LNCaP clone FGC (cell line): ENCODE measurements around the gene DDC.

Experiments used
- DNase-seq: peaks from one replicate; pipeline ENCODE4 v3.0.0-alpha.2; 2011; ENCODE audit warnings: low read depth
- H3K4me3 ChIP-seq: 2 replicates; pipeline ENCODE4 v1.5.1; 2011; ENCODE audit warnings: mild to moderate bottlenecking, low read depth, low read length, control low read depth
- TF ChIP-seq, protein P1 (sequence below): IDR thresholded peaks from 2 replicates; pipeline ENCODE4 v1.5.1; 2012; ENCODE audit warnings: mild to moderate bottlenecking; ENCODE audit not compliant: control insufficient read depth, insufficient read depth; ENCODE audit errors: extremely low read depth

Gene DDC

DNA sequence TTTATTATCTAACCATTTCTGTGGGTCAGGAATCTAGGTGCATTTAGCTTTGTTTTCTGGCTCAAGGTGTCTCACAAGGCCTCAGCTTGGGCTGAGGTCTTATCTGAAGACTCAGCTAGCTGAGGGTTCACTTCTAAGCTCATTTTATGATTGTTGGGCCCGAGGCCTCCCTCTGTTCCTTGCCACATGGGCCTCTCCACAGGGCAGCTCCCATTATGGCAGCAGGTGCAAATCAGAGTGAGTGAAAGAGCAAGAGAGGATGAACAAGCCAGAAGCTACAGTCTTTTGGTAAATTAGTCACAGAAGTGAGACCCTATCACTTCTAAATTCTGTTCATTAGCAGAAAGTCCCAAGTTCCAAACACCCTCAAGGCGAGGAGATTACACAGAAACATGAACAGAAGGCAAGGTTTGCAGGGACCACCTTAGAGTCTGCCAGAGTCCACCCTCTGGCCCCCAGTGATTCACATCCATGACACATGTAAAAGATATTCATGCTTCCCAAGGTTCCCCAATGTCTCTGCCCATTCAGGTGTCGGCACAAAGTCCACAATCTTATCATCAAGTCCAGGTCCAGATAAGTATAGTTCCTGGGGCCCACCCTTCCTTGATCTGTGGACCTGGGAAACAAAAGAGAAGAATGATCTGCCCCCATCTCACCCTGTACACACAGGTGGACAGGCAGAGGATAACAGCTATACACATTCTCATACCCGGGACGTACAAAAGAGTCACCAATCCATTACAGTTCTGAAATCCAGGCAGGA is 138.7 kb downstream of the DDC start:
- no peak overlapping the region for H3K4me3 ChIP-seq
- TF ChIP-seq, protein P1, sequence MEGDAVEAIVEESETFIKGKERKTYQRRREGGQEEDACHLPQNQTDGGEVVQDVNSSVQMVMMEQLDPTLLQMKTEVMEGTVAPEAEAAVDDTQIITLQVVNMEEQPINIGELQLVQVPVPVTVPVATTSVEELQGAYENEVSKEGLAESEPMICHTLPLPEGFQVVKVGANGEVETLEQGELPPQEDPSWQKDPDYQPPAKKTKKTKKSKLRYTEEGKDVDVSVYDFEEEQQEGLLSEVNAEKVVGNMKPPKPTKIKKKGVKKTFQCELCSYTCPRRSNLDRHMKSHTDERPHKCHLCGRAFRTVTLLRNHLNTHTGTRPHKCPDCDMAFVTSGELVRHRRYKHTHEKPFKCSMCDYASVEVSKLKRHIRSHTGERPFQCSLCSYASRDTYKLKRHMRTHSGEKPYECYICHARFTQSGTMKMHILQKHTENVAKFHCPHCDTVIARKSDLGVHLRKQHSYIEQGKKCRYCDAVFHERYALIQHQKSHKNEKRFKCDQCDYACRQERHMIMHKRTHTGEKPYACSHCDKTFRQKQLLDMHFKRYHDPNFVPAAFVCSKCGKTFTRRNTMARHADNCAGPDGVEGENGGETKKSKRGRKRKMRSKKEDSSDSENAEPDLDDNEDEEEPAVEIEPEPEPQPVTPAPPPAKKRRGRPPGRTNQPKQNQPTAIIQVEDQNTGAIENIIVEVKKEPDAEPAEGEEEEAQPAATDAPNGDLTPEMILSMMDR = no peak
- no peak for DNase-seq

DNA sequence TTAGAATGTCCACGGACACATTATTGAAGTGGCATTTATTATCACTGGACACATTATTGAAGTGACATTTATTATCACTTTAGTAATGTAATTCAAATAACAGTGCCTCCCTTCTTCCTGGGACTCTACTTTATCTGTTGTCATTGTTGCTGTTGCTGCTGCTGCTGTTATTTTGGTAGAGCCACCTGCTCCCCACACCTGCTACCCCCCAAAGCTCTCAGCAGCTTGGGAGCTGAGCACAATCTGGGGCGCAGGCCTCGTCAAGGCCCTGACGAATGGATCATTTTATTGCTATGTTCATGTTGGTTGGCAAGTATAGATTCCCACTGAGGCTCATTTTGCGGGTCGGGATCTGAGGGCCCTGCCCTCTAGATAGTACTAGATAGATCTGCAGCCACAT is 139.9 kb downstream of the DDC start:
- TF ChIP-seq, protein P1 = no peak
- no peak overlapping the region for H3K4me3 ChIP-seq
- no peak for DNase-seq

DNA sequence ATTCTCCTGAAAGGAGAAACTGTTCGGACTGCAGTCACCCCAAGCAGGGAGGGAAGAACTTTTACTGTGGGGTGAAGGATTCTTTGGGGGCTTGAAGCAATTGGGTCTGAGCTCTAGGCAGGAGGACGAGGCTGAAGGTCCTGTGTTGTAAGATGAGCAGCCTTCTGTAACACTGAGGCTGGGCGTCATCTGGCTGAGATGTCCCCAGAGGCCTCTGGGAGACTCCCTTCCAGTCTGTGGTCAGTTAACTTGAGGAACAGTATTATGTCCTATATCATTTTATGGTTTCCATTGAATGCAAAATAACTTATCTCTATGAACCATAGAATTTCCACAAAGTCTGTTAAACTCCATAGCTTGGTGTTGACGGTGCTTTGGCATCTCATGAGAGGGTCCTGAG is 141.3 kb downstream of the DDC start:
- DNase-seq = no peak
- TF ChIP-seq, protein P1 = no peak
- H3K4me3 ChIP-seq = no peak overlapping the region

DNA sequence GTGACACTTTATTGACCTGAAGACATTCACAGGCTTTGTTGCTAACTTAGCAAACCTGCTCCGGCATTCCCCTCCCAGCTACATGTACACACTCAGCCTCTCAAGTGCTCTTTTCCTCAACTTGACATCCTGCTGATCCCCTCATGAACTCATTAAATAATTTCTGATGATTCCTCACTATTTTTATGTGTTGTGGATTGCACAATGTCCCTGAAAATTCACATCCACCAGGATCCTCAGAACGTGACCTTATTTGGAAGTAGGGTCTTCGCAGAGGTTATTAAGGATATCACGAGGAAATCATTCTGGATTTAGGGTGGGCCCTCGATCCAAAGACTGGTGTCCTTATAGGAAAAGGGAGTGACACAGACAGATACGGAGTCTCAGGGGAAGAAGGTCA is 142.3 kb downstream of the DDC start:
- no peak for DNase-seq
- TF ChIP-seq, protein P1 = no peak
- no peak overlapping the region for H3K4me3 ChIP-seq

DNA sequence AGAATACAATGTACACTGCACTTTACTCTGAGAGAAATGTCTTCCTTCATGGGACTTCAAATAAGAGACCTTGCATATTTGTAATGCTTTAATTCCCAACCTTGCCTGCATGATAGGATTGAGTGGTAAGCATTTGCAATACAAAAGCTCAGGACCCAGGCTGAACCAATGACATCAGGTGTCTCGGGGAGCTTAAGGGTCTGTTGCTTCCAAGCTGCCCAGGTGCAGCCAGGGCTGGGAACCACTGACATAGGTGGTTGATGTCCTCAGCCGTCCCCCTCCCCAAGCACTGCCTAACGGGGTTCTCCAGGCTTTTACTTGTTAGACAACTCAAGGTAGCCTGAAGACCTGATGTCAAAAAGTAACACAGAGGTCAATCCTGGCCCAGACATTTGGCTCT is 144.2 kb downstream of the DDC start:
- TF ChIP-seq, protein P1 = no peak
- no peak for DNase-seq
- H3K4me3 ChIP-seq = no peak overlapping the region

DNA sequence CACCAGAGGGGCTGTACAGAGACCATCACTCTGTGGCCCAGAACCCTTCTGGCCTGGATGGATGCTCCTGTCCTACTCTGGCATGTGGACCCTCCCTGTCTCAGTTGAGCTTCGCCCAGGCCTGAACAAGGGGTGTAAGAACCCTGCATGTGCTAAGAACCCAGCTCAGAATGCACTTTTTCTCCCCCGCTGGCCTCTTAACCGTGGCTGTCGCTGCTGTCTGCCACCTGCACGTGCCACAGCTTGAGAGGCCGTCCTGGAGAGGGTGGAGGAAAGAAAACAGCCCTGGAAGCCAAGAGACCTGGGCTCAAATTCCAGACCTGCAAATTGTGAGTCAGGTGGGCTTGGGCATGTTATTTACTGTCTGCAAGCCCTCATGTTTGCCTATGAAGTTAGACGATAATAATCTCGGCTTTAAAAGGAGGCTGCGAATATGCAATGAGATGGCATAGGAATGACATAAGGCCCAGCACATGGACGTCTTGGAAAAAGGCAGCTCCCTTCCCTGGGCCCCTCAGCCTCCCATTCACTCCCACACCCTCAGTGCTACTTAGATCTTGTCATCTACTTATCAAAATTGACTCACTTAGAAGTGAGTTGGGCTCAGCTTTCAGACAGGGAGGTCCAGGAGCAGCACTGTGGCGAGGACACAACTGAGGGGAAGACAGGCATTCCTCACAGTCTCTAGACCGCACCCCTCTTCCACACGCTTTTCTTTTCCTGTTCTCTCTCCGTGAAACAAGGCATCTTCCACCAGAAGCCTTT is 146.5 kb downstream of the DDC start:
- TF ChIP-seq, protein P1 = no peak
- H3K4me3 ChIP-seq = no peak overlapping the region
- no peak for DNase-seq
